NOMO-1 treated with DMSO at 0.1 percent for 48 hours (cell line): ENCODE results near the gene POLR3A.
A peak's percentile ranks its signal among the peaks of the same experiment; 100 is the strongest.

ENCODE experiments used
- DNase-seq: peaks from one replicate; lab custom pipeline; 2025; ENCODE audit not compliant: unreplicated experiment; lab: John Stamatoyannopoulos, UW

POLR3A gene

DNA sequence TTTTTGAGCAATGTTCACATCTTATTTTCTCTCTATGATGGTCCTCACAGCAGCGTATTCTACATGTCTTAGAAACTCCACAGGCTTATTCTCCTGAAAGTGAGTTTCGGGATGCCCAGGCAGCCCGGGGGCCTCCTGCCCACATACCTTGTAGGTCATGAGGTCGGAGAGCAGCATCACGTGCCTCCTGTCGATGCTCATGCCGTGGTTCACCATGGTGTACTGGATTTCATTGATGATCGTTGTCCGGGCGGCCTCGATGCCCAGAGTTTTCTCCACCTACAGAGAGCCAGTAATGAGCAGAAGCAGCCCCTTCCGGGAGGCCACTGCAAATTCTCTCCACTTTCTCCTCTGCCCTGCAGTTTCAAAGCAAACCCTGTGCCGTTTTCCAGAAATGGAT lies 48.0 kb downstream of the POLR3A start:
- no peak for DNase-seq

GRCh38 chr10:77979221-77979620 lies 50.1 kb downstream of the POLR3A start:
- no peak for DNase-seq

DNA sequence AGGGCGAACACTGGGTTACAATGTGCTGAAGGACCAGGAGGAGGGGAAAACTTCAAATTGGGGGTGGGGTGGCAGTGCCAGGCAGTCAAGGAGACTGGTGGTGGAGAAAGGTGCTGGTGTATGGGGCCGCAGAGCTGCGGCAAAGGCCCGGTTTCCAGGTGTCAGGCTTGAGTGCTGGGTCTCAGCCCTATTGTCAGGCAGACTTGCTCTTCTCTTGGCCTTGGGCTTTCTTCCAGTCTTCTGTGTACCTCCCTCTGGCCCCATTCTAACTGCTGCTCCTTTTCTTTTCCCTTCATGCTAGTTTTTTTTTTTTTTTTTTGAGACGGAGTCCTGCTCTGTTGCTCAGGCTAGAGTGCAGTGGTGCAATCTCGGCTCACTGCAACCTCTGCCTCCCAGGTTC lies 51.0 kb downstream of the POLR3A start:
- DNase-seq, result no peak

GRCh38 chr10:77977934-77978333 lies 51.4 kb downstream of the POLR3A start:
- DNase-seq, result no peak

GRCh38 chr10:77977016-77977415 lies 52.3 kb downstream of the POLR3A start:
- no peak for DNase-seq

- DNase-seq, result no peak
Observed at GRCh38 chr10:77975086-77975666, 54.1 kb downstream of the POLR3A start.

DNA sequence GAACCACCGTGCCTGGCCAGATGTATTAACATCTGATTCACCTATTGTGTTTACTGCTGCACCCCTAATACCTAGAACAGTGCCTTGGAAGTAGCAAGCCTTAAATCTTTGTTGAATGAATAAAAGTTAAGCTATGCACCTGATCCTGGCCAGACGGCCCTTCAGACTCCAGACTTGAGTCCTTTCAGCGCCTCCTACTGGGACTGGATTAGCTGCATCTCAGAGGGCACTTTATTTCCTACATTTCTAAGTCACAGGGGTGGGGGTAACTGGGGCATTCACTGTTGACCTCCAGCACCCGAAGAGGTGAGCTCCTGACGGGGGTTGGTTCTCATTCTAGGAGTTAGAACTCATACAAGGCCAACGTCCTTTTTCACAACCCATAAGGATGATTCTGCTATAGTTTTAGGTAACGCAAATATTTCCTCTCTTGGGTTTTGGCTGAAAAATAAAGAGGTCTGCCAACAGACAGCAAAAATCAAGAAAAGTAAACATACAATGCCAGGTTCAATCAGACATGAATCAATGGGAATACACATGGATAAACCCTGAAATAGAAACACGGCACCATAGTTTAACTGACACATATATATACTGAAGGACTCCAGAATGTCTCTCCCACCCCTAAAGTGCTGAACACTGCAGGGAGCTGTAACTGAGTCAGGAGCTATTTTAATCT lies 54.8 kb downstream of the POLR3A start:
- no peak for DNase-seq

GRCh38 chr10:77973276-77973675 lies 56.0 kb downstream of the POLR3A start:
- DNase-seq, result no peak

GRCh38 chr10:77972148-77972547 lies 57.2 kb downstream of the POLR3A start:
- no peak for DNase-seq

GRCh38 chr10:77971804-77972144 lies 57.5 kb downstream of the POLR3A start:
- no peak for DNase-seq

GRCh38 chr10:77970869-77971803 lies 58.2 kb downstream of the POLR3A start:
- peak; percentile 21 for DNase-seq

DNA sequence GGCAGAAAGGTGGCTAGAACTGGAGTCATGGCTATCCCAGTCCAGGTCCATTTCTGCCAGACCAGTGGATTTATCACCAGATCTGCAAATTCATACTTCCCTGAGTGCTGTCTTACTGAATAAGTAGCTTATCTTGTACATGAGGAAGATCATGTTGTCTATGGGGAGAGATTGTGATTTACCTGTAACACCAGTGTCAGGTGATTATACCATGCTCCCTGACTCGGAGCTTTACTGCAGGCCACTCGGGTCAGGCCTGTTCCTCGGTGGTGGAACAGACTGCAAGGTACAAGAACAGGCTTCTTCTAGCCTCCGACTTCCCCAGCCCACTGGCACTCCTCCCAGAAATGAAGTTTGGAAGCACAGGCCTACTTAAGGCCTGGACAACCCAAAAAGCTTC lies 60.2 kb downstream of the POLR3A start:
- no peak for DNase-seq

DNA sequence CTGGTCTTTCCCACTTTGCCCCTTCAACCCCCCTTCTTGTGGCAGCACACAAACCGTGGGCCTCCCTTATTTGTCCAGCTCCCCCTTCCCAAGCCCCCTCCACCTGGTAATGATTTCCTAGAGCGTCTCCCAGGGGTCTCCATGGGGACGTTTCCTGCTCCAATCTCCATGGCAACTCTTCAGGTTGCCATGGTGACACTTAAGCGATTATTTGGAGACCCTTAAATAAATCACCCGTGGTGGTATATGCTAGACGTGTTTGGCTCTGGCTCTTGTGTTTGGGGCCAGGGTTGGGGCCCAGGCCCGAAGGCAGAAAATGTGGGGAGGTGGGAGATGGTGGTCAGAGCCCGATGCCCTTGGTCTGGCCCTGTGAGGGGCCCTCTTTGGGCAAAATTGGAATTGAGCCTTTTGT lies 61.7 kb downstream of the POLR3A start:
- no peak for DNase-seq

GRCh38 chr10:77965294-77965693 lies 64.0 kb downstream of the POLR3A start:
- DNase-seq, result no peak

GRCh38 chr10:77964811-77965210 lies 64.5 kb downstream of the POLR3A start:
- DNase-seq, result no peak

- no peak for DNase-seq
Observed at GRCh38 chr10:77963901-77964300, 65.4 kb downstream of the POLR3A start.

DNA sequence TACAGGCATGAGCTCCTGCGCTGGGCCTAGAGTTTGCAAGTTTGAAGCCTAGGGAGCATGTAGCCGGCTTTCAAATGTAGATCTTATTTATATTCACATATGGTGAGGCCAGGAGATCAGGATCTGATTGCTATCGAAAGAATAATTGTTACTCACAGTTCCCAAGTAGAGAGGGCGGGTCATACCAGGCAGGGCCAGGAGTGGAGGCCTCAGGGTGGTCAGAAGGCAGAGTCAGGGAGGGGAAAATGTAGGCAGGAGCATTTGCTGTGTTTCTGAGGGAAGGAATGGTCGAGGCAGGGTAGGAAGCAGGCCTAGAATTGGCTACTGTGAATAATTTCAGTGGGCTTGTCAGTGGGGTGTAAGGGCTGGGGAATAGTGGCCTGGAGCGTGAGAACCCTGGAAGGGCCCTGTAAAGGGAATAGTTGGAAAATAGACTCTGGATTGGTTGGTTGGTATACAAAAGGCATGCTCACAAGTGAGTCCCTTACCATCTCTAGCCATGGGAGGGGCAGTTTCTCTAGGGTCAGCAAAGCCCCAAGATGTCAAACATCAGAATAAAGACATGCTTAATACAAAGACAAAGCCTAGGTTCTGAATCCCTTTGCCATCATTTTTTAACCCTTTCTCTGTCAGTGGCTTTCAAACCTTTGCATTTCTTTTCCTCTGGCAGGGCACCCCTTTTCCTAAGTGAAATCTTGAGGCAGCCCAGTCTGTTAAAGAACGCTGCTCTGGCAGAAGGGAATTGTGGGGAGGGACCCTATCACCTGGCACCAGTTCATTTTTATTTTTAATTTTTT lies 66.8 kb downstream of the POLR3A start:
- DNase-seq, result no peak

- no peak for DNase-seq
Observed at GRCh38 chr10:77961668-77962067, 67.6 kb downstream of the POLR3A start.

- DNase-seq, result no peak
Observed at GRCh38 chr10:77960829-77961329, 68.4 kb downstream of the POLR3A start.

- no peak for DNase-seq
Observed at GRCh38 chr10:77959887-77960455, 69.3 kb downstream of the POLR3A start.

- DNase-seq, result no peak
Observed at GRCh38 chr10:77959384-77959783, 69.9 kb downstream of the POLR3A start.
